Lung (tissue), 12 donors: ENCODE measurements around the gene IPPK. TPM values are rescaled to one million over a fixed set of nuclear protein-coding genes. Genes with fewer than 3 reads are reported as not detected.
"Not testable (repeated sequence)": the region's sequence is repeated elsewhere in the genome, so short reads cannot be mapped to it uniquely, and the experiment has no call there.

Experiments
- ATAC-seq: fragments of 200-7000 bp; cut with Tn5 transposase; one replicate; pipeline ENCODE4 v1.9.1; 2020; ENCODE audit warnings: moderate number of reproducible peaks; ENCODE audit not compliant: insufficient read depth, low FRiP score
- DNase-seq, 3 donors: peaks; one replicate each; pipeline ENCODE4 v3.0.0-alpha.2; 2013 to 2017
- H3K27ac ChIP-seq, 2 donors: one replicate each; pipeline ENCODE4 v1.5.1; 2013; ENCODE audit warnings: mild to moderate bottlenecking in 2 of 2, moderate library complexity in 2 of 2, control low read depth in 1 of 2, inconsistent platforms in 1 of 2, low read depth in 1 of 2, low read length in 1 of 2
- H3K27me3 ChIP-seq, 3 donors: one replicate each; pipeline ENCODE4 v1.5.1; 2013; ENCODE audit warnings: low read length in 2 of 3; ENCODE audit not compliant: control insufficient read depth in 3 of 3, insufficient read depth in 3 of 3
- H3K36me3 ChIP-seq, 4 donors: one replicate each; pipeline ENCODE4 v1.5.1; 2013; ENCODE audit warnings: low read length in 4 of 4, mild to moderate bottlenecking in 1 of 4, moderate library complexity in 1 of 4; ENCODE audit not compliant: control insufficient read depth in 4 of 4, insufficient read depth in 4 of 4
- H3K4me1 ChIP-seq, 5 donors: one replicate each; pipeline ENCODE4 v1.5.1; 2013; ENCODE audit warnings: low read length in 5 of 5, mild to moderate bottlenecking in 2 of 5, moderate library complexity in 1 of 5; ENCODE audit not compliant: control insufficient read depth in 5 of 5, insufficient read depth in 5 of 5
- H3K4me3 ChIP-seq: one replicate; pipeline ENCODE4 v1.5.1; 2013; ENCODE audit warnings: mild to moderate bottlenecking, control low read depth, moderate library complexity
- H3K9ac ChIP-seq, 2 donors: one replicate each; pipeline ENCODE4 v1.5.1; 2013; ENCODE audit warnings: low read length in 2 of 2, control low read depth in 1 of 2; ENCODE audit not compliant: insufficient read depth in 1 of 2
- H3K9me3 ChIP-seq, 4 donors: one replicate each; pipeline ENCODE4 v1.5.1; 2013; ENCODE audit warnings: low read length in 3 of 4, mild to moderate bottlenecking in 1 of 4, moderate library complexity in 1 of 4; ENCODE audit not compliant: control insufficient read depth in 4 of 4, insufficient read depth in 3 of 4
- WGBS, 2 donors: extraction: QIAGEN DNeasy Blood & Tissue Kit; methylation state at CpG; one replicate each; pipeline ENCODE4 v1.1.7; 2013; 5-methylcytosine and 5-hydroxymethylcytosine counted together
- polyA plus RNA-seq, 2 donors: library from polyadenylated mRNA; stranded (reverse); fragments of 200-250 nt; gene quantifications; one replicate each; pipeline ENCODE4 v1.2.1, GENCODE V29; 2013
- total RNA-seq, 2 donors: library from RNA; depleted of rRNA in 1 of 2; stranded (reverse); fragments of >200 nt in 1 of 2; gene quantifications; one replicate each; pipeline ENCODE4 v1.2.1, GENCODE V29; 2014 to 2021
- TF ChIP-seq, protein P1 (sequence below): IDR thresholded peaks from 2 replicates; pipeline ENCODE4 v1.5.1; 2012; ENCODE audit warnings: mild to moderate bottlenecking; ENCODE audit errors: control extremely low read depth, extremely low read depth
- donor health status: control.
- donor health status: control.
- donor health status: Bipolar disorder and iron deficiency.
- donor health status: healthy.
- donor health status: DM: yes; HTN: yes; CAD: no.

Gene IPPK
- total and polyA plus RNA-seq, 4 donors = 6.0 to 9.6 (median 6.8) TPM

DNA sequence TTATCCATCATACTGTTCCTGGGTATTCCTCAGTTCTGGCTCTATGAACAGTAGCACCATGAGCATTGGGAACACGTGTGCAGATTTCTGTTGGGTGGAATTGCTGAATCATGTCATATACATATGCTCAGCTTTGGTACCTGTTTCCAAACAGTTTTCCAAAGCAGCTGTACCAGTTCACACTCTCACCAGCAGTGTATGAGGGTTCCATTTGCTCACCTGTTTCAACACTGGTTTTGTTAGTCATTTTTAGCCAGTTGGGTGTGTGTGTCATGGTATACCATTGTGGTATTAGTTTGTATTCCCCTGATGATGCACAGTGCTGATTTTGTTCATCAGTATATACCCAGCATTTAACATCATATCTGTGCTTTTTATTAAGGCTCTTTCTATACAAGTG, 77.4 kb downstream of the IPPK start:
- TF ChIP-seq, protein P1, sequence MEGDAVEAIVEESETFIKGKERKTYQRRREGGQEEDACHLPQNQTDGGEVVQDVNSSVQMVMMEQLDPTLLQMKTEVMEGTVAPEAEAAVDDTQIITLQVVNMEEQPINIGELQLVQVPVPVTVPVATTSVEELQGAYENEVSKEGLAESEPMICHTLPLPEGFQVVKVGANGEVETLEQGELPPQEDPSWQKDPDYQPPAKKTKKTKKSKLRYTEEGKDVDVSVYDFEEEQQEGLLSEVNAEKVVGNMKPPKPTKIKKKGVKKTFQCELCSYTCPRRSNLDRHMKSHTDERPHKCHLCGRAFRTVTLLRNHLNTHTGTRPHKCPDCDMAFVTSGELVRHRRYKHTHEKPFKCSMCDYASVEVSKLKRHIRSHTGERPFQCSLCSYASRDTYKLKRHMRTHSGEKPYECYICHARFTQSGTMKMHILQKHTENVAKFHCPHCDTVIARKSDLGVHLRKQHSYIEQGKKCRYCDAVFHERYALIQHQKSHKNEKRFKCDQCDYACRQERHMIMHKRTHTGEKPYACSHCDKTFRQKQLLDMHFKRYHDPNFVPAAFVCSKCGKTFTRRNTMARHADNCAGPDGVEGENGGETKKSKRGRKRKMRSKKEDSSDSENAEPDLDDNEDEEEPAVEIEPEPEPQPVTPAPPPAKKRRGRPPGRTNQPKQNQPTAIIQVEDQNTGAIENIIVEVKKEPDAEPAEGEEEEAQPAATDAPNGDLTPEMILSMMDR = no peak
- Histone ChIP-seq H3K9me3 (no peaks in the 10 kb centered on the region), H3K27me3 (no peaks in the 10 kb centered on the region), H3K27ac (no peak overlapping the region), H3K9ac (no peak overlapping the region), H3K4me3 (no peak overlapping the region), H3K36me3 (no peaks in the 10 kb centered on the region), H3K4me1 (peaks cover 0 to 54% (median 5%) of the 10 kb centered on the region in 5 donors)
- WGBS, 2 donors = 85 to 91% methylated on average over 1 of the region's 1 CpG
- no peak for DNase-seq
- ATAC-seq = no peak

DNA sequence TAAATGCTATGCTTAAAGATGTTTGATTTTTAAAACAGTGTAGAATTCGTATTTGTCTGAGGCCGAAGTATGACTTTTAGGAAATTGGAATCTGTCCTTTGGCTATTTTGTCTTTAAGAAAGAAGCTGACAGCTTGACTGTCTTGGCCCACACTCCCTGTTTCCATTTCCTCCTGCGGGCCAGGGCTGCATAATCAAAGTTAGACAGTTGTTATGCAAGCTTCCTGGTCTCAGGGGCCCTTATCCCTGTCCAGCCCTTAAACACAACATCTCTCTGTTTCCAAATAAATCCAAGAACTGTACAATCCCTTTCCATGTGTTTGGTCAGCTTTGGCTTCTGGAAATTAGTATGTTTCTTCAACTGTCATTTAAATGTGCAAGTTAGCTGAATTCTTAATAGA, 79.6 kb downstream of the IPPK start:
- peak; percentile 90 to 99 (median 97) for DNase-seq
- Histone ChIP-seq H3K4me1 (peaks cover 0 to 46% (median 1%) of the 10 kb centered on the region in 5 donors), H3K36me3 (no peaks in the 10 kb centered on the region), H3K9me3 (no peaks in the 10 kb centered on the region), H3K27ac (no peak overlapping the region), H3K4me3 (no peak overlapping the region), H3K9ac (peak overlapping the region in 1 of 2 donors; percentile 57), H3K27me3 (no peaks in the 10 kb centered on the region)
- WGBS, 2 donors = 6 to 23% methylated on average over 3 of the region's 3 CpGs
- TF ChIP-seq, protein P1 = no peak
- ATAC-seq = peak; percentile 69

DNA sequence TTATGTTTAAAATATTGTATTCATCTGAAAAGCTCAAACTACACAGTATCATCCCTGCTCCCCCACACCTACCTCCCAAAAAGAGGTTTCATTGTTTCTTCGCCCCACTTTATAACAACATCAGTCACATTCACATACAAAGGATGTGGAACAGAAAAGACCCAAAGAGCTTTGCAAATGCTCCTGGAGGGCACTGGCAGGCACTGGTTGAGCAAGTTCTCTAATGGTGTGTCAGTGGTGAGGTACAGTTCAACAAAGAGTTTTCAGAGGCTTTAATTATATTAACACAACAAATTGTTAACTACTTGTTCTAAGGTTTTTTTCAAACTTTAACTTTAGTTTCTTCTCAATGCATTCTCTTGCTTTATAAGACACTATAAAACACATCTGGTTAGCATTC, 80.0 kb downstream of the IPPK start:
- TF ChIP-seq, protein P1 = no peak
- H3K4me1 ChIP-seq = peaks cover 0 to 46% (median 1%) of the 10 kb centered on the region in 5 donors
- H3K27me3 ChIP-seq = no peaks in the 10 kb centered on the region
- no peaks in the 10 kb centered on the region for H3K36me3 ChIP-seq
- H3K27ac ChIP-seq = peak overlapping the region in 1 of 2 donors; percentile 47
- no peak overlapping the region for H3K4me3 ChIP-seq
- DNase-seq (no peak), ATAC-seq (no peak)
- 63 to 69% methylated on average over 1 of the region's 1 CpG for WGBS, 2 donors
- no peaks in the 10 kb centered on the region for H3K9me3 ChIP-seq
- peak overlapping the region in 1 of 2 donors; percentile 57 for H3K9ac ChIP-seq

DNA sequence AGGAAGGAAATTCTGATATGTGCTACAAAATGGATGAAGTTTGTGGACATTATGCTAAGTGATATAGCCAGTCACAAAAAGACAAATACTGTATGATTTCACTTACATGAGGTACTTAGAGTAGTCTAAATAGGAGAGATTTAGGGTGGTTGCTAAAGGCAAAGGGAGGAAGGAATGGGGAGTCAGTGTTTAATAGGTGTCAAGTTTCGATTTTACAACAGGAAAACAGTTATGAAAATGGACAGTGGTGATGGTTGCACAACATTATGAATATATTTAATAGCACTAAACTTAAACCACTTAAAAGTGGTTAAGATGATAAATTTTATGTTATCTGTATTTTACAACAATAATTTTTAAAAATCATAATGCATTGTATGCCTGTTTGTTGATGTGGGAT, 93.8 kb downstream of the IPPK start:
- no peaks in the 10 kb centered on the region for H3K27me3 ChIP-seq
- H3K27ac ChIP-seq = no peak overlapping the region
- DNase-seq (no peak), ATAC-seq (no peak)
- peaks cover 0 to 3% (median 0%) of the 10 kb centered on the region in 4 donors for H3K9me3 ChIP-seq
- no peak overlapping the region for H3K4me3 ChIP-seq
- H3K36me3 ChIP-seq = no peaks in the 10 kb centered on the region
- H3K4me1 ChIP-seq = no peaks in the 10 kb centered on the region
- 25 to 39% methylated on average over 1 of the region's 1 CpG for WGBS, 2 donors
- H3K9ac ChIP-seq = no peak overlapping the region
- TF ChIP-seq, protein P1 = no peak

DNA sequence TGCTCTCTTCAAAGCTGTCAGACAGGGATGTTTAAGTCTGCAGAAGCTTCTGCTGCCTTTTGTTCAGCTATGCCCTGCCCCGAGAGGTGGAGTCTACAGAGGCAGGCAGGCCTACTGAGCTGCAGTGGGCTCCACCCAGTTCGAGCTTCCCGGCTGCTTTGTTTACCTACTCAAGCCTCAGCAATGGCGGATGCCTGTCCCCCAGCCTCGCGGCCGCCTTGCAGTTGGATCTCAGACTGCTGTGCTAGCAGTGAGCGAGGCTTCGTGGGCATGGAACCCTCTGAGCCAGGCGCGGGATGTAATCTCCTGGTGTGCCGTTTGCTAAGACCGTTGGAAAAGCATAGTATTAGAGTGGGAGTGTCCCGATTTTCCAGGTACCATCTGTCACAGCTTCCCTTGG, 96.3 kb downstream of the IPPK start:
- H3K27me3 ChIP-seq, H3K4me1 ChIP-seq, H3K36me3 ChIP-seq, DNase-seq, H3K27ac ChIP-seq, H3K9ac ChIP-seq, ATAC-seq, H3K4me3 ChIP-seq, H3K9me3 ChIP-seq: not testable (repeated sequence)
- 96 to 97% methylated on average over 14 of the region's 14 CpGs for WGBS, 2 donors

DNA sequence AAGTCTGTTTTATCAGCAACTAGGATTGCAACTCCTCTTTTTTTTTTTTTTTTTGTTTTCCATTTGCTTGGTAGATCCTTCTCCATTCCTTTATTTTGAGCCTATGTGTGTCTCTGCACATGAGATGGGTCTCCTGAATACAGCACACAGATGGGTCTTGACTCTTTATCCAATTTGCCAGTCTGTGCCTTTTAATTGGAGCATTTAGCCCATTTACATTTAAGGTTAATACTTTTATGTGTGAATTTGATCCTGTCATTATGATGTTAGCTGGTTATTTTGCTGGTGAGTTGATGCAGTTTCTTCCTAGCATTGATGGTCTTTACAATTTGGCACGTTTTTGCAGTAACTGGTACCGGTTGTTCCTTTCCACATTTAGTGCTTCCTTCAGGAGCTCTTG, 98.1 kb downstream of the IPPK start:
- WGBS, 2 donors = 82% methylated on average over 2 of the region's 2 CpGs
- H3K4me1 ChIP-seq, H3K27me3 ChIP-seq, H3K36me3 ChIP-seq, DNase-seq, H3K9me3 ChIP-seq, H3K9ac ChIP-seq, H3K4me3 ChIP-seq, ATAC-seq, H3K27ac ChIP-seq: not testable (repeated sequence)
